ENCODE results near the gene SSX2B. TPM values are rescaled to one million over a fixed set of nuclear protein-coding genes. Genes with fewer than 3 reads are reported as not detected.
"Not testable (repeated sequence)": the region's sequence is repeated elsewhere in the genome, so short reads cannot be mapped to it uniquely, and the experiment has no call there.

The SSX2B gene
- total RNA-seq (2014; rRNA removed; shearing (Covaris generic)) (not detected in 2 replicates), polyA plus RNA-seq (2016; fragmentation: Nextera tagmentation; extraction: Ambion mirVana) (not detected in 2 replicates)

DNA sequence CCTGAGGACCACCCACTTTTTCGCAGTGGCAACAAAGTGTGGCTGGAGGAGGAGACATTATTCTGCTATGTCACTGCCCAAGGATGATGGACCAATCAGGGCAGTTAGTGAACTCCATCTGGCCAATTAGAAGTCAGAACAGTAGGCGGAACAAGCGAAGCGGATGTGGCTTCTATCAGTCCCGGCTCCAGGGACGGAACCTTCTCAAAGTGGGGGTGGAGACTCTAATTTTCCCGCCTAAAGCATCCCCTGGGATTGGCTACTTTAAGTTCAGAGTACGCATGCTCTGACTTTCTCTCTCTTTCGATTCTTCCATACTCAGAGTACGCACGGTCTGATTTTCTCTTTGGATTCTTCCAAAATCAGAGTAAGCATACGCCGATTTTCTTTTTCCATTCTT lies at the start of gene SSX2B:
Gene SSX2B, plus strand, starts transcription at position 301 of the 400 bp plus-strand sequence. CDS start 1,429 bp downstream, outside the sequence.
- H3K79me2 ChIP-seq (ENCODE audit: insufficient read depth); H3K4me1 ChIP-seq (ENCODE audit: insufficient read depth); DNase-seq; H3F3A ChIP-seq (ENCODE audit: insufficient read depth); H4K20me1 ChIP-seq (ENCODE audit: insufficient read depth); H3K4me3 ChIP-seq; in situ Hi-C loops (cut with MboI); H3K9me2 ChIP-seq (ENCODE audit: insufficient read depth); H3K9me3 ChIP-seq (ENCODE audit: low read depth); H3K4me2 ChIP-seq (ENCODE audit: unreplicated experiment); H2AFZ ChIP-seq; H3K9ac ChIP-seq; H3K27ac ChIP-seq; H3K27me3 ChIP-seq (replicated peaks; ENCODE audit: insufficient read depth); H3K36me3 ChIP-seq (ENCODE audit: low read depth): not testable (repeated sequence)
- WGBS, 2 experiments (ENCODE audit: low coverage in 1 of 2, low lambda C conversion rate in 2 of 2, missing lambda C conversion rate in 2 of 2), result no CpG with 5 or more reads among the region's 13 CpGs

DNA sequence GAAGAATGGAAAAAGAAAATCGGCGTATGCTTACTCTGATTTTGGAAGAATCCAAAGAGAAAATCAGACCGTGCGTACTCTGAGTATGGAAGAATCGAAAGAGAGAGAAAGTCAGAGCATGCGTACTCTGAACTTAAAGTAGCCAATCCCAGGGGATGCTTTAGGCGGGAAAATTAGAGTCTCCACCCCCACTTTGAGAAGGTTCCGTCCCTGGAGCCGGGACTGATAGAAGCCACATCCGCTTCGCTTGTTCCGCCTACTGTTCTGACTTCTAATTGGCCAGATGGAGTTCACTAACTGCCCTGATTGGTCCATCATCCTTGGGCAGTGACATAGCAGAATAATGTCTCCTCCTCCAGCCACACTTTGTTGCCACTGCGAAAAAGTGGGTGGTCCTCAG lies 44.0 kb upstream of the SSX2B start, which contains the start of gene SSX2:
Gene SSX2, minus strand, starts transcription at position 101 of the 400 bp plus-strand sequence. CDS start 1,429 bp downstream, outside the sequence.
- H3K4me3 ChIP-seq; in situ Hi-C loops (cut with MboI); H3K36me3 ChIP-seq (ENCODE audit: low read depth); H3K4me2 ChIP-seq (ENCODE audit: unreplicated experiment); H3K4me1 ChIP-seq (ENCODE audit: insufficient read depth); H3K9ac ChIP-seq; H3K79me2 ChIP-seq (ENCODE audit: insufficient read depth); H2AFZ ChIP-seq; H3K27me3 ChIP-seq (replicated peaks; ENCODE audit: insufficient read depth); H3K27ac ChIP-seq; H4K20me1 ChIP-seq (ENCODE audit: insufficient read depth); H3K9me3 ChIP-seq (ENCODE audit: low read depth); H3F3A ChIP-seq (ENCODE audit: insufficient read depth); DNase-seq; H3K9me2 ChIP-seq (ENCODE audit: insufficient read depth): not testable (repeated sequence)
- no CpG with 5 or more reads among the region's 13 CpGs for WGBS, 2 experiments (ENCODE audit: low coverage in 1 of 2, low lambda C conversion rate in 2 of 2, missing lambda C conversion rate in 2 of 2)

DNA sequence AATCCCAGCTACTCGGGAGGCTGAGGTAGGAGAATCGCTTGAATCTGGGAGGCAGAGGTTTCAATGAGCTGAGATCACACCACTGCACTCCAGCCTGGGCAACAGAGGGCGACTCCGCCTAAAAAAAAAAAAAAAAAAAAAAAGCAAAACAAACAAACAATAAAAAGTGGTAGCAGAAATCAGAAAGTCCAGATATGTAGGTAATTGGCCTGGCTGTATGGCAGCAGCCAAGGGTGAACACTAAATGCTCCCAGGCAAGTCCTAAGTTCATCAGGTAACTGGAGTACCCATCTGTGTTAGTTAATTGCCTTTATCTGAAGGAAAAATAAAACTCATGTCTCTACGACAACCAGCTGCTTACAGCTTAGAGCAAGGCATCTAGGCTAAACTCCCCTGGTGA lies 14.9 kb downstream of the SSX2B start:
- H3K9me2 ChIP-seq (ENCODE audit: insufficient read depth); H3K79me2 ChIP-seq (ENCODE audit: insufficient read depth); H3K4me2 ChIP-seq (ENCODE audit: unreplicated experiment); H3K27me3 ChIP-seq (replicated peaks; ENCODE audit: insufficient read depth); in situ Hi-C loops (cut with MboI); DNase-seq; H4K20me1 ChIP-seq (ENCODE audit: insufficient read depth); H2AFZ ChIP-seq; H3K4me3 ChIP-seq; H3F3A ChIP-seq (ENCODE audit: insufficient read depth); H3K4me1 ChIP-seq (ENCODE audit: insufficient read depth); H3K27ac ChIP-seq; H3K36me3 ChIP-seq (ENCODE audit: low read depth); H3K9ac ChIP-seq; H3K9me3 ChIP-seq (ENCODE audit: low read depth): not testable (repeated sequence)
- 15 to 50% methylated on average over 2 to 3 of the region's 5 CpGs for WGBS, 2 experiments (ENCODE audit: low coverage in 1 of 2, low lambda C conversion rate in 2 of 2, missing lambda C conversion rate in 2 of 2)

GRCh38 chrX:52773504-52773903 lies 22.5 kb downstream of the SSX2B start:
- H3F3A ChIP-seq (ENCODE audit: insufficient read depth); H3K27ac ChIP-seq; in situ Hi-C loops (cut with MboI); H2AFZ ChIP-seq; H3K4me2 ChIP-seq (ENCODE audit: unreplicated experiment); H3K9me3 ChIP-seq (ENCODE audit: low read depth); H3K27me3 ChIP-seq (replicated peaks; ENCODE audit: insufficient read depth); H3K4me3 ChIP-seq; H4K20me1 ChIP-seq (ENCODE audit: insufficient read depth); DNase-seq; H3K9ac ChIP-seq; H3K9me2 ChIP-seq (ENCODE audit: insufficient read depth); H3K4me1 ChIP-seq (ENCODE audit: insufficient read depth); H3K79me2 ChIP-seq (ENCODE audit: insufficient read depth); H3K36me3 ChIP-seq (ENCODE audit: low read depth): not testable (repeated sequence)
- 47 to 55% methylated on average over 9 to 10 of the region's 11 CpGs for WGBS, 2 experiments (ENCODE audit: low coverage in 1 of 2, low lambda C conversion rate in 2 of 2, missing lambda C conversion rate in 2 of 2)

DNA sequence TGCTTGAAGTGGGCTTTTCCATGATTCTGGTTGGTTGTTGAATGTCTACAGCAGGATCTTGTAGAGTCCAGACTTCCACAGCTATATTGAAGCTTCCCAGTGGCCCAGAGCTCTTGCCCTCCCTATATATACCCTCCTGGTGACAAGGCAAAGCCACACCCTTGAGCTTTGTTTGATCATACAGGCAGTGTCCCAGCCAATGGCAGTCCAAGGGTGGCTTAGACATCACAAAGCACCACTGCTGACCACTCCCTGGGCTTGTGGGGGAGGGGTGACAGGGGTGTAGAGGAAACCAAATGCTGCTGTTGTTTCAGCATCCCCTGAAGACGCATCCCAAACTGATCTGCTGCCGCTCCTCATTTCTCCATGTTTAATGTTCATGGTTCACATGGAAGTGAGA lies 46.3 kb downstream of the SSX2B start, which contains the start of gene SPANXN5:
Gene SPANXN5, minus strand, starts transcription at position 101 of the 400 bp plus-strand sequence. Its CDS starts 79 bp downstream, at position 22.
- H3K27me3 ChIP-seq (replicated peaks; ENCODE audit: insufficient read depth); H3K36me3 ChIP-seq (ENCODE audit: low read depth); H2AFZ ChIP-seq; H3K9me3 ChIP-seq (ENCODE audit: low read depth); H3K4me3 ChIP-seq; H3K4me1 ChIP-seq (ENCODE audit: insufficient read depth); DNase-seq; H3K79me2 ChIP-seq (ENCODE audit: insufficient read depth); H3F3A ChIP-seq (ENCODE audit: insufficient read depth); H3K9ac ChIP-seq; H4K20me1 ChIP-seq (ENCODE audit: insufficient read depth); H3K27ac ChIP-seq; in situ Hi-C loops (cut with MboI); H3K9me2 ChIP-seq (ENCODE audit: insufficient read depth); H3K4me2 ChIP-seq (ENCODE audit: unreplicated experiment): not testable (repeated sequence)
- WGBS, 2 experiments (ENCODE audit: low coverage in 1 of 2, low lambda C conversion rate in 2 of 2, missing lambda C conversion rate in 2 of 2), result 67% methylated on average over 2 of the region's 2 CpGs; no CpG with 5 or more reads in 1 of the 2 experiments

- H3K79me2 ChIP-seq (ENCODE audit: insufficient read depth); H2AFZ ChIP-seq; H3K9me3 ChIP-seq (ENCODE audit: low read depth); H3K9ac ChIP-seq; in situ Hi-C loops (cut with MboI); H3K9me2 ChIP-seq (ENCODE audit: insufficient read depth); H4K20me1 ChIP-seq (ENCODE audit: insufficient read depth); DNase-seq; H3K27me3 ChIP-seq (replicated peaks; ENCODE audit: insufficient read depth); H3K4me2 ChIP-seq (ENCODE audit: unreplicated experiment); H3K4me3 ChIP-seq; H3K36me3 ChIP-seq (ENCODE audit: low read depth); H3F3A ChIP-seq (ENCODE audit: insufficient read depth); H3K4me1 ChIP-seq (ENCODE audit: insufficient read depth); H3K27ac ChIP-seq: not testable (repeated sequence)
- 0 to 36% methylated on average over 1 to 2 of the region's 2 CpGs for WGBS, 2 experiments (ENCODE audit: low coverage in 1 of 2, low lambda C conversion rate in 2 of 2, missing lambda C conversion rate in 2 of 2)
Observed at GRCh38 chrX:52804876-52805275, 53.8 kb downstream of the SSX2B start.

Small RNAs within 50 kb of the gene (small RNA-seq; reads per million reads assigned to genes)
- not detected for gene AC244505.3 (ENCODE audit: low read depth, low replicate concordance)
- gene AC244505.5 (ENCODE audit: low read depth, low replicate concordance), result not detected
- not detected for gene AC244505.6 (ENCODE audit: low read depth, low replicate concordance)
- not detected for gene AC244505.7 (ENCODE audit: low read depth, low replicate concordance)

Other genes with a start within 250 kb of the SSX2B start
- not detected in 2 replicates for gene XAGE1B, start 234.2 kb upstream of the SSX2B start, total RNA-seq (2014; rRNA removed; shearing (Covaris generic))
- gene XAGE1B, start 234.2 kb upstream of the SSX2B start, polyA plus RNA-seq (2016; fragmentation: Nextera tagmentation; extraction: Ambion mirVana), result not detected in 2 replicates
- not detected in 2 replicates for gene SSX7, start 96.4 kb upstream of the SSX2B start, total RNA-seq (2014; rRNA removed; shearing (Covaris generic))
- not detected in 2 replicates for gene SSX7, start 96.4 kb upstream of the SSX2B start, polyA plus RNA-seq (2016; fragmentation: Nextera tagmentation; extraction: Ambion mirVana)
- gene SSX2, start 44.1 kb upstream of the SSX2B start, total RNA-seq (2014; rRNA removed; shearing (Covaris generic)), result not detected in 2 replicates
- not detected in 2 replicates for gene SSX2, start 44.1 kb upstream of the SSX2B start, polyA plus RNA-seq (2016; fragmentation: Nextera tagmentation; extraction: Ambion mirVana)
- gene SPANXN5, start 46.2 kb downstream of the SSX2B start, total RNA-seq (2014; rRNA removed; shearing (Covaris generic)), result not detected in 2 replicates
- not detected in 2 replicates for gene SPANXN5, start 46.2 kb downstream of the SSX2B start, polyA plus RNA-seq (2016; fragmentation: Nextera tagmentation; extraction: Ambion mirVana)
- not detected in 2 replicates for gene XAGE5, start 60.0 kb downstream of the SSX2B start, total RNA-seq (2014; rRNA removed; shearing (Covaris generic))
- gene XAGE5, start 60.0 kb downstream of the SSX2B start, polyA plus RNA-seq (2016; fragmentation: Nextera tagmentation; extraction: Ambion mirVana), result not detected in 2 replicates
- not detected in 2 replicates for gene XAGE3, start 116.8 kb downstream of the SSX2B start, total RNA-seq (2014; rRNA removed; shearing (Covaris generic))
- gene XAGE3, start 116.8 kb downstream of the SSX2B start, polyA plus RNA-seq (2016; fragmentation: Nextera tagmentation; extraction: Ambion mirVana), result not detected in 2 replicates
- gene FAM156B, start 146.1 kb downstream of the SSX2B start, total RNA-seq (2014; rRNA removed; shearing (Covaris generic)), result 24.5 and 31.1 TPM in 2 replicates
- 17.1 and 22.6 TPM in 2 replicates for gene FAM156B, start 146.1 kb downstream of the SSX2B start, polyA plus RNA-seq (2016; fragmentation: Nextera tagmentation; extraction: Ambion mirVana)
- 17.4 and 67.5 TPM in 2 replicates for gene FAM156A, start 207.3 kb downstream of the SSX2B start, total RNA-seq (2014; rRNA removed; shearing (Covaris generic))
- gene FAM156A, start 207.3 kb downstream of the SSX2B start, polyA plus RNA-seq (2016; fragmentation: Nextera tagmentation; extraction: Ambion mirVana), result 19.8 and 31.7 TPM in 2 replicates

Data from GM23248 (cell line).